SK-N-SH (cell line): ENCODE measurements around the gene TMEM214. TPM values are rescaled to one million over a fixed set of nuclear protein-coding genes. Genes with fewer than 3 reads are reported as not detected.
A peak's percentile ranks its signal among the peaks of the same experiment; 100 is the strongest.

ENCODE experiments used
- CTCF ChIA-PET: fragments of 300-600, 350-600 bp; formaldehyde crosslinking; extraction: SDS; loops from one replicate; lab custom pipeline; 2021; lab: Yijun Ruan, JAX
- POLR2A ChIA-PET: fragments of 350-600 bp; sonication (Branson Sonifier 250); formaldehyde crosslinking; extraction: SDS; loops from one replicate; lab custom pipeline; 2020; ENCODE audit warnings: antibody characterized with exemption, inconsistent platforms; lab: Yijun Ruan, JAX
- DNase-seq: peaks from one replicate; pipeline ENCODE4 v3.0.0; 2012
- H2AFZ ChIP-seq: fragments of 200-600 bp; sonication (generic); 2 replicates; pipeline ENCODE4 v1.8.1; 2016; ENCODE audit warnings: antibody characterized with exemption, mild to moderate bottlenecking, low read depth
- H3F3A ChIP-seq: fragments of 200-600 bp; sonication (generic); replicated peaks from 2 replicates; pipeline ENCODE3; 2016; ENCODE audit warnings: antibody characterized with exemption, mild to moderate bottlenecking; ENCODE audit not compliant: insufficient read depth
- H3K27ac ChIP-seq, 2 experiments: fragments of 200-500 bp in 1 of 2; fragments of 200-600 bp in 1 of 2; sonication (Bioruptor generic) in 1 of 2; sonication (generic), shearing (Covaris generic) in 1 of 2; 2 replicates each; pipeline versions ENCODE4 v1.5.1 to v1.6.1; 2014 to 2016; ENCODE audit warnings: low read depth in 2 of 2, inconsistent platforms in 1 of 2, low read length in 1 of 2, mild to moderate bottlenecking in 1 of 2, mixed read lengths in 1 of 2
- H3K27me3 ChIP-seq: fragments of 200-600 bp; sonication (generic), shearing (Covaris generic); 2 replicates; pipeline ENCODE4 v1.6.1; 2016; ENCODE audit warnings: mixed run types; ENCODE audit not compliant: insufficient read depth
- H3K36me3 ChIP-seq, 2 experiments: fragments of 200-500 bp in 1 of 2; fragments of 200-600 bp in 1 of 2; sonication (Bioruptor generic) in 1 of 2; sonication (generic) in 1 of 2; replicated peaks in 1 of 2; 2 replicates each; pipeline versions ENCODE3 to v1.5.1; 2014 to 2016; ENCODE audit warnings: low read length in 1 of 2, mild to moderate bottlenecking in 1 of 2; ENCODE audit not compliant: insufficient read depth in 2 of 2, control insufficient read depth in 1 of 2
- H3K4me1 ChIP-seq, 2 experiments: fragments of 200-500 bp in 1 of 2; fragments of 200-600 bp in 1 of 2; sonication (Bioruptor generic) in 1 of 2; sonication (generic), shearing (Covaris generic) in 1 of 2; 2 replicates each; pipeline versions ENCODE4 v1.5.1 to v1.6.1; 2014 to 2016; ENCODE audit warnings: low read depth in 1 of 2, low read length in 1 of 2, mixed run types in 1 of 2; ENCODE audit not compliant: insufficient read depth in 2 of 2, control insufficient read depth in 1 of 2
- H3K4me2 ChIP-seq: fragments of 200-600 bp; sonication (generic), shearing (Covaris generic); 2 replicates; pipeline ENCODE4 v1.6.1; 2017; ENCODE audit warnings: mixed run types
- H3K4me3 ChIP-seq, 2 experiments: fragments of 200-500 bp in 1 of 2; fragments of 200-600 bp in 1 of 2; sonication (Bioruptor generic) in 1 of 2; sonication (generic), shearing (Covaris generic) in 1 of 2; 2 replicates each; pipeline versions ENCODE4 v1.5.1 to v1.8.1; 2014 to 2016; ENCODE audit warnings: low read depth in 2 of 2, inconsistent platforms in 1 of 2, low read length in 1 of 2, mild to moderate bottlenecking in 1 of 2, mixed read lengths in 1 of 2, moderate library complexity in 1 of 2
- H3K79me2 ChIP-seq: fragments of 200-600 bp; sonication (generic); 2 replicates; pipeline ENCODE4 v1.8.1; 2017; ENCODE audit warnings: mild to moderate bottlenecking; ENCODE audit not compliant: insufficient read depth
- H3K9ac ChIP-seq: fragments of 200-600 bp; sonication (generic); 2 replicates; pipeline ENCODE4 v1.6.1; 2017; ENCODE audit warnings: mixed run types
- H3K9me2 ChIP-seq: fragments of 200-600 bp; sonication (generic); 2 replicates; pipeline ENCODE4 v1.6.1; 2017; ENCODE audit warnings: mixed run types
- H3K9me3 ChIP-seq: fragments of 200-600 bp; sonication (generic); 2 replicates; pipeline ENCODE4 v1.6.1; 2017; ENCODE audit warnings: mixed run types, mild to moderate bottlenecking, moderate library complexity
- H4K20me1 ChIP-seq: fragments of 200-600 bp; sonication (generic); 2 replicates; pipeline ENCODE4 v1.6.1; 2017; ENCODE audit warnings: mild to moderate bottlenecking, mixed run types; ENCODE audit not compliant: insufficient read depth
- CHD2 ChIP-seq: fragments of 150-350 bp; IDR thresholded peaks from 2 replicates; pipeline ENCODE4 v1.6.1; 2018; ENCODE audit warnings: low read length; ENCODE audit not compliant: partially characterized antibody
- CTCF ChIP-seq: fragments of 200-600 bp; sonication (generic); IDR thresholded peaks from 2 replicates; pipeline ENCODE4 v1.6.1; 2017; ENCODE audit warnings: antibody characterized with exemption, mild to moderate bottlenecking, moderate library complexity
- ELF1 ChIP-seq: IDR thresholded peaks from 2 replicates; pipeline ENCODE4 v1.4.0; 2012
- EZH2phosphoT487 ChIP-seq: fragments of 200-600 bp; sonication (generic); IDR thresholded peaks from 2 replicates; pipeline ENCODE4 v1.6.1; 2017; ENCODE audit warnings: low read depth, mixed run types, mild to moderate bottlenecking, antibody characterized with exemption, moderate library complexity, borderline replicate concordance
- FOSL2 ChIP-seq: IDR thresholded peaks from 2 replicates; pipeline ENCODE4 v1.4.0; 2012; ENCODE audit warnings: low read depth, mild to moderate bottlenecking, moderate library complexity, borderline replicate concordance
- FOXM1 ChIP-seq: IDR thresholded peaks from 2 replicates; pipeline ENCODE4 v1.4.0; 2012; ENCODE audit warnings: low read depth, mild to moderate bottlenecking
- GABPA ChIP-seq: IDR thresholded peaks from 2 replicates; pipeline ENCODE4 v1.4.0; 2012; ENCODE audit warnings: low read depth, mild to moderate bottlenecking
- GATA2 ChIP-seq: sonication (generic); formaldehyde crosslinking; IDR thresholded peaks from 2 replicates; pipeline ENCODE4 v1.5.0; 2020; ENCODE audit warnings: mild to moderate bottlenecking, missing genetic modification reagents
- JUND ChIP-seq: IDR thresholded peaks from 2 replicates; pipeline ENCODE4 v1.4.0; 2012
- MXI1 ChIP-seq: IDR thresholded peaks from 2 replicates; pipeline ENCODE4 v1.6.1; 2012; ENCODE audit warnings: mild to moderate bottlenecking, low read depth, low read length, improper control_type of control experiment
- NFIC ChIP-seq: IDR thresholded peaks from 2 replicates; pipeline ENCODE4 v1.4.0; 2012; ENCODE audit warnings: borderline replicate concordance
- NRF1 ChIP-seq: IDR thresholded peaks from 2 replicates; pipeline ENCODE4 v1.6.1; 2012; ENCODE audit warnings: low read depth, mild to moderate bottlenecking, low read length
- PBX3 ChIP-seq: IDR thresholded peaks from 2 replicates; pipeline ENCODE4; 2012
- POLR2AphosphoS5 ChIP-seq: IDR thresholded peaks from 2 replicates; pipeline ENCODE4 v1.6.1; 2012; ENCODE audit warnings: low read depth, low read length
- RAD21 ChIP-seq: IDR thresholded peaks from 2 replicates; pipeline ENCODE4 v1.6.1; 2012; ENCODE audit warnings: mild to moderate bottlenecking, low read length
- RFX5 ChIP-seq: IDR thresholded peaks from 2 replicates; pipeline ENCODE4 v1.6.1; 2012; ENCODE audit warnings: mild to moderate bottlenecking, improper control_type of control experiment, low read length
- RXRA ChIP-seq: IDR thresholded peaks from 2 replicates; pipeline ENCODE4 v1.4.0; 2012; ENCODE audit warnings: low read depth, mild to moderate bottlenecking, borderline replicate concordance
- SMC3 ChIP-seq: IDR thresholded peaks from 2 replicates; pipeline ENCODE4 v1.6.1; 2012; ENCODE audit warnings: low read depth, low read length, improper control_type of control experiment
- USF1 ChIP-seq: IDR thresholded peaks from 2 replicates; pipeline ENCODE4 v1.4.0; 2012; ENCODE audit warnings: low read depth, borderline replicate concordance
- YY1 ChIP-seq: IDR thresholded peaks from 2 replicates; pipeline ENCODE4 v1.4.0; 2012; ENCODE audit warnings: low read depth, mild to moderate bottlenecking
- WGBS: methylation state at CpG from one replicate; pipeline ENCODE4 v1.1.6; 2017; ENCODE audit warnings: low lambda C conversion rate; 5-methylcytosine and 5-hydroxymethylcytosine counted together
- polyA plus RNA-seq, 3 experiments: library from polyadenylated mRNA; depleted of rRNA; stranded (reverse); fragments of >200 nt; gene quantifications; 2 replicates each; pipeline ENCODE4 v1.2.3, GENCODE V29; 2012

Gene TMEM214
- polyA plus RNA-seq, 1 of the 3 experiments (the other 2 are of a cell fraction) = 69.4 TPM

GRCh38 chr2:27085673-27086089 lies 52.9 kb downstream of the TMEM214 start:
- H3K9me2 ChIP-seq = no peaks in the 10 kb centered on the region
- CTCF ChIA-PET = interaction anchor here (0.9 to 14.6 kb wide), 30 partner anchors 9 to 475 kb away, joined by 3 to 227 read pairs (median 6); partner anchors contain the start of genes AGBL5, OST4 and TMEM214
- no peaks in the 10 kb centered on the region for H3K9me3 ChIP-seq
- peaks cover 9% of the 10 kb centered on the region for H3K79me2 ChIP-seq
- H2AFZ ChIP-seq = peak overlapping the region; percentile 74; the same call in 1 of the 2 replicates
- POLR2A ChIA-PET = interaction anchor here (0.6 to 6.7 kb wide), 7 partner anchors 11 to 196 kb away, joined by 3 to 63 read pairs (median 3); partner anchors contain the start of genes AGBL5, OST4 and TRIM54
- H4K20me1 ChIP-seq = peaks cover 16% of the 10 kb centered on the region; the same call in 1 of the 2 replicates
- H3K27ac ChIP-seq = peak overlapping the region; percentile 37 to 89; a peak in 3 of 4 replicates
- peak overlapping the region; percentile 61; the same call in 1 of the 2 replicates for H3K9ac ChIP-seq
- WGBS = 15% methylated on average over 25 of the region's 38 CpGs
- H3K4me2 ChIP-seq = peak overlapping the region; percentile 89
- H3K4me3 ChIP-seq = peak overlapping the region; percentile 50 to 65
- peaks cover 13 to 50% of the 10 kb centered on the region in 2 experiments for H3K4me1 ChIP-seq
- peak; percentile 83 for DNase-seq
- H3K36me3 ChIP-seq = peaks cover 9 to 38% of the 10 kb centered on the region in 2 experiments
- H3K27me3 ChIP-seq = no peaks in the 10 kb centered on the region
- TF ChIP-seq CTCF = peak; percentile 50
- TF ChIP-seq SMC3 = peak; percentile 50; the same call in 1 of the 2 replicates
- 0 out of 2 replicates have a peak, but pooled peaks have one; percentile 13 for TF ChIP-seq PBX3
- TF ChIP-seq RFX5 = no peak
- peak; percentile 37; the same call in 1 of the 2 replicates for TF ChIP-seq POLR2AphosphoS5
- TF ChIP-seq RAD21 = peak; percentile 72
- TF ChIP-seq CHD2 = no peak
- H3F3A ChIP-seq = peaks cover 7% of the 10 kb centered on the region

GRCh38 chr2:27086090-27086723 lies 53.4 kb downstream of the TMEM214 start:
- peak overlapping the region; percentile 74; the same call in 1 of the 2 replicates for H2AFZ ChIP-seq
- TF ChIP-seq EZH2phosphoT487 = no peak
- TF ChIP-seq YY1 = 0 out of 2 replicates have a peak, but pooled peaks have one; percentile 44
- no peak for TF ChIP-seq GABPA
- TF ChIP-seq GATA2 (CRISPR knock-in tag) = no peak
- no peak for TF ChIP-seq RXRA
- TF ChIP-seq FOXM1 = no peak
- peak; percentile 52 for TF ChIP-seq RAD21
- 0 out of 2 replicates have a peak, but pooled peaks have one; percentile 21 for TF ChIP-seq NFIC
- TF ChIP-seq ELF1 = peak; percentile 52; the same call in 1 of the 2 replicates
- peak; percentile 79; the same call in 1 of the 2 replicates for TF ChIP-seq USF1
- TF ChIP-seq MXI1 = peak; percentile 97
- no peak for TF ChIP-seq NRF1
- no peak for TF ChIP-seq FOSL2
- no peak; the same call in 1 of the 2 replicates for TF ChIP-seq JUND

More at GRCh38 chr2:27086090-27086723, 53.4 kb downstream of the TMEM214 start:
- 2% methylated on average over 41 of the region's 81 CpGs for WGBS
- peak; percentile 100 for DNase-seq
- Histone ChIP-seq H3K4me2 (peak overlapping the region; percentile 89), H3K27me3 (no peaks in the 10 kb centered on the region), H3K27ac (peak overlapping the region; percentile 37 to 89; a peak in 3 of 4 replicates), H3K9me2 (no peaks in the 10 kb centered on the region), H3K9ac (peak overlapping the region; percentile 61), H3K4me1 (peaks cover 9 to 46% of the 10 kb centered on the region in 2 experiments; a peak in 3 of 4 replicates), H4K20me1 (peaks cover 16% of the 10 kb centered on the region; the same call in 1 of the 2 replicates), H3K9me3 (no peaks in the 10 kb centered on the region), H3K79me2 (peaks cover 6% of the 10 kb centered on the region), H3F3A (peaks cover 7% of the 10 kb centered on the region), H3K36me3 (peaks cover 8 to 38% of the 10 kb centered on the region in 2 experiments), H3K4me3 (peak overlapping the region; percentile 65 to 75)
- CTCF ChIA-PET = interaction anchor here (0.7 to 14.6 kb wide), 31 partner anchors 9 to 283 kb away, joined by 3 to 227 read pairs (median 6); partner anchors contain the start of genes ABHD1, AGBL5, OST4 and TMEM214
- POLR2A ChIA-PET = interaction anchor here (0.7 to 6.7 kb wide), 13 partner anchors 8 to 196 kb away, joined by 3 to 63 read pairs (median 5); partner anchors contain the start of genes ABHD1, AGBL5, EMILIN1 and OST4
